Eye (tissue), 1 donor: ENCODE data around the gene XAGE3.

ENCODE experiments used
- DNase-seq: peaks from one replicate; pipeline ENCODE4 v3.0.0-alpha.2; 2015

Gene XAGE3

GRCh38 chrX:52839137-52839536 lies 28.7 kb downstream of the XAGE3 start:
- DNase-seq: no peak

GRCh38 chrX:52830551-52830950 lies 37.3 kb downstream of the XAGE3 start:
- DNase-seq: no peak

- no peak for DNase-seq
Observed at GRCh38 chrX:52824608-52825007, 43.3 kb downstream of the XAGE3 start.

GRCh38 chrX:52821079-52821760 lies 46.7 kb downstream of the XAGE3 start:
- DNase-seq: no peak

GRCh38 chrX:52819788-52820187 lies 48.1 kb downstream of the XAGE3 start:
- no peak for DNase-seq
